Measurements from ENCODE around the gene KRTAP21-3. TPM values are rescaled to one million over a fixed set of nuclear protein-coding genes. Genes with fewer than 3 reads are reported as not detected.

Gene KRTAP21-3
- total RNA-seq, 1 experiment from 2014 or later: not detected

DNA sequence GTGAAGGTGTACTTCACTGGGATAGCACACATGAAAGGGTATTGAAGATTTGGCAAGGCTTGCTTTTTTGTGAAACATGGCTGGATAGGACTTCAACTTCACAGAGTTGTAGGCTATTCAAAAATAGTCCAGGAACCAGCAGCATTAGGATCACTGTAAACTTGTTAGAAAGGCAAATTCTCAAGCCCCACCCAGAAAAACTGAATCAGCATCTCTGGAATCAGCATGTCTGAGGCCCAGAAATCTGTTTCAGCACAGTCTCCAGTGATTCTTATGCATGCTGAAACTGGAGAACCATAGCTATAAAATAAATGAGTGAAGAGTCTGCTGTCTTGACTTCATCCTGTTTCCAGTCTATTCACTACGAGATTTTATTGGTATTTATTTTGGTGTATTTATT, 8.1 kb upstream of the KRTAP21-3 start:
- Histone ChIP-seq H3K4me1 (ENCODE audit: insufficient read depth, low read length) (no peaks in the 10 kb centered on the region), H4K20me1 (ENCODE audit: low read length) (no peaks in the 10 kb centered on the region), H3K9me2 (replicated peaks; ENCODE audit: low read length) (no peaks in the 10 kb centered on the region), H3K9me3 (ENCODE audit: low read length) (no peaks in the 10 kb centered on the region), H3K4me3 (ENCODE audit: low read length) (no peak overlapping the region), H3K36me3 (ENCODE audit: low read depth, low read length) (no peaks in the 10 kb centered on the region), H2AFZ (ENCODE audit: low read length) (no peak overlapping the region), H3K4me2 (ENCODE audit: low read length) (no peak overlapping the region), H3K27ac (ENCODE audit: low read length) (no peak overlapping the region), H3K79me2 (ENCODE audit: low read length) (no peaks in the 10 kb centered on the region), H3F3A (ENCODE audit: low read length, unreplicated experiment) (no peaks in the 10 kb centered on the region), H3K9ac (ENCODE audit: low read length) (no peak overlapping the region), H3K27me3 (ENCODE audit: low read length) (no peaks in the 10 kb centered on the region)
- intact Hi-C loops (cut with micrococcal nuclease): no loop called here
- DNase-seq (no peak), ATAC-seq (no peak)
- TF ChIP-seq, protein P1, sequence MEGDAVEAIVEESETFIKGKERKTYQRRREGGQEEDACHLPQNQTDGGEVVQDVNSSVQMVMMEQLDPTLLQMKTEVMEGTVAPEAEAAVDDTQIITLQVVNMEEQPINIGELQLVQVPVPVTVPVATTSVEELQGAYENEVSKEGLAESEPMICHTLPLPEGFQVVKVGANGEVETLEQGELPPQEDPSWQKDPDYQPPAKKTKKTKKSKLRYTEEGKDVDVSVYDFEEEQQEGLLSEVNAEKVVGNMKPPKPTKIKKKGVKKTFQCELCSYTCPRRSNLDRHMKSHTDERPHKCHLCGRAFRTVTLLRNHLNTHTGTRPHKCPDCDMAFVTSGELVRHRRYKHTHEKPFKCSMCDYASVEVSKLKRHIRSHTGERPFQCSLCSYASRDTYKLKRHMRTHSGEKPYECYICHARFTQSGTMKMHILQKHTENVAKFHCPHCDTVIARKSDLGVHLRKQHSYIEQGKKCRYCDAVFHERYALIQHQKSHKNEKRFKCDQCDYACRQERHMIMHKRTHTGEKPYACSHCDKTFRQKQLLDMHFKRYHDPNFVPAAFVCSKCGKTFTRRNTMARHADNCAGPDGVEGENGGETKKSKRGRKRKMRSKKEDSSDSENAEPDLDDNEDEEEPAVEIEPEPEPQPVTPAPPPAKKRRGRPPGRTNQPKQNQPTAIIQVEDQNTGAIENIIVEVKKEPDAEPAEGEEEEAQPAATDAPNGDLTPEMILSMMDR (conservative IDR thresholded peaks at IDR 0.05; ENCODE audit: low read depth, low read length): no peak
- no peak for TF ChIP-seq EZH2 (IDR thresholded peaks at IDR 0.05; ENCODE audit: low read length, unreplicated experiment)
- no peak for TF ChIP-seq EZH2phosphoT487 (IDR thresholded peaks at IDR 0.05; ENCODE audit: borderline replicate concordance, low read length)
- no TSS peak for BruUV-seq (replicated peaks)
- ChIA-PET POLR2A (ENCODE audit: unreplicated experiment) (no interaction called here), CTCF (no interaction called here)

DNA sequence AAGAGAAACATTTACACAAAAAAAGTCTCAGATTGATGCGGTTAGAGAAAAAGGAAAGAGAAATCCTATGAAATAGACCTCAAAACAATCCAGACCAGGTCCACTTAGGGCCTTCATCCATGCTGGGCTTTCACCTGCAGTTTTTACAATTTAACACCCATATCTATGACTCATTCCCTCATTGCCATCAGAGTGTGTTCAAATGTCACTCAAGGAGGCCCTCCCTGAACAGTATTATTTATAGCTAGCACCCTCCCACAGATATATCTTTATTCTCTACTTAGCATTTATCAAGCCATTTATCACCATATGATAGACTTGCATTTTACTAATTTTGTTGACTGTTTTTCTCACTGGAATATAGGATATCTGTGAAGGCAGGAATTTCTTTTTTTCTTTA, 824 bp upstream of the KRTAP21-3 start:
- DNase-seq (peak; percentile 56), ATAC-seq (peak; percentile 38)
- H3K9ac ChIP-seq (ENCODE audit: low read length): peak overlapping the region; percentile 47
- peak overlapping the region; percentile 90 for H3K27ac ChIP-seq (ENCODE audit: low read length)
- no peak overlapping the region for H2AFZ ChIP-seq (ENCODE audit: low read length)
- TF ChIP-seq EZH2phosphoT487 (IDR thresholded peaks at IDR 0.05; ENCODE audit: borderline replicate concordance, low read length): no peak
- TF ChIP-seq, protein P1 (conservative IDR thresholded peaks at IDR 0.05; ENCODE audit: low read depth, low read length): no peak
- no peak for TF ChIP-seq EZH2 (IDR thresholded peaks at IDR 0.05; ENCODE audit: low read length, unreplicated experiment)
- no peaks in the 10 kb centered on the region for H3K79me2 ChIP-seq (ENCODE audit: low read length)
- no TSS peak for BruUV-seq (replicated peaks)
- ChIA-PET CTCF (no interaction called here), POLR2A (ENCODE audit: unreplicated experiment) (interaction anchor here (0.7 kb wide), 1 partner anchor 135 kb away, joined by 3 read pairs; no protein-coding TSS in a partner anchor)
- H4K20me1 ChIP-seq (ENCODE audit: low read length): no peaks in the 10 kb centered on the region
- no peaks in the 10 kb centered on the region for H3K36me3 ChIP-seq (ENCODE audit: low read depth, low read length)
- no peaks in the 10 kb centered on the region for H3K9me3 ChIP-seq (ENCODE audit: low read length)
- no peak overlapping the region for H3K4me3 ChIP-seq (ENCODE audit: low read length)
- peaks cover 41% of the 10 kb centered on the region for H3K4me1 ChIP-seq (ENCODE audit: insufficient read depth, low read length)
- peaks cover 4% of the 10 kb centered on the region for H3F3A ChIP-seq (ENCODE audit: low read length, unreplicated experiment)
- H3K9me2 ChIP-seq (replicated peaks; ENCODE audit: low read length): no peaks in the 10 kb centered on the region
- intact Hi-C loops (cut with micrococcal nuclease): no loop called here
- no peaks in the 10 kb centered on the region for H3K27me3 ChIP-seq (ENCODE audit: low read length)
- peak overlapping the region; percentile 63 for H3K4me2 ChIP-seq (ENCODE audit: low read length)

DNA sequence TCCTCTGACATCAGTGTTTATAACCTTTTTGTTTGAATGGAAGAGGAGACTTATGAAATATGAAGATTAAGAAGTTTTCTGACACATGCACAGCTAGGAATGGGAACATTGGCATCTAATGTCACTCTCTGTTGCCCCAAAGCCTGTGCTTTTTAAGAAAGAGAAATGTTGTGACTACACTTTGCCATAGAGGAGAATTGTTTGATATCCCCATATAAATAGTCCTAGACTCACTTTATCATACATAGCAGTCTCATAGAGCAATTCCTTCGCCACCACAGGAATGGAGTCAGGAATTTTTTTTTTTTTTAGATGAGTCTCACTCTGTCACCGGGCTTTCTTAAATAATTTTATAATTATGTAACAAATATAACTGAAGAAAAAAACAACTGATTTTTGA, 1.5 kb downstream of the KRTAP21-3 start:
- Histone ChIP-seq H3F3A (ENCODE audit: low read length, unreplicated experiment) (peaks cover 4% of the 10 kb centered on the region), H3K9me3 (ENCODE audit: low read length) (peaks cover 5% of the 10 kb centered on the region; the same call in 1 of the 2 replicates), H3K36me3 (ENCODE audit: low read depth, low read length) (no peaks in the 10 kb centered on the region), H3K9ac (ENCODE audit: low read length) (peak overlapping the region; percentile 38), H4K20me1 (ENCODE audit: low read length) (no peaks in the 10 kb centered on the region), H3K4me2 (ENCODE audit: low read length) (no peak overlapping the region), H2AFZ (ENCODE audit: low read length) (no peak overlapping the region), H3K4me3 (ENCODE audit: low read length) (no peak overlapping the region), H3K79me2 (ENCODE audit: low read length) (no peaks in the 10 kb centered on the region), H3K4me1 (ENCODE audit: insufficient read depth, low read length) (peaks cover 46% of the 10 kb centered on the region), H3K27me3 (ENCODE audit: low read length) (no peaks in the 10 kb centered on the region), H3K9me2 (replicated peaks; ENCODE audit: low read length) (no peaks in the 10 kb centered on the region), H3K27ac (ENCODE audit: low read length) (peak overlapping the region; percentile 90)
- ATAC-seq: no peak
- TF ChIP-seq EZH2phosphoT487 (IDR thresholded peaks at IDR 0.05; ENCODE audit: borderline replicate concordance, low read length): no peak
- no peak for TF ChIP-seq EZH2 (IDR thresholded peaks at IDR 0.05; ENCODE audit: low read length, unreplicated experiment)
- TF ChIP-seq, protein P1 (conservative IDR thresholded peaks at IDR 0.05; ENCODE audit: low read depth, low read length): no peak
- DNase-seq: no peak
- intact Hi-C loops (cut with micrococcal nuclease): no loop called here
- POLR2A ChIA-PET (ENCODE audit: unreplicated experiment): no interaction called here
- no TSS peak for BruUV-seq (replicated peaks)
- CTCF ChIA-PET: no interaction called here
